Activated T-cell treated with anti-CD3 and anti-CD28 coated beads, Interleukin-2, amount 50 U/mL, for 1 hour (primary cell): ENCODE data around the gene WARS2.

Experiments used
- DNase-seq: peaks from one replicate; pipeline ENCODE4 v3.0.0-alpha.2; 2020

WARS2 gene

DNA sequence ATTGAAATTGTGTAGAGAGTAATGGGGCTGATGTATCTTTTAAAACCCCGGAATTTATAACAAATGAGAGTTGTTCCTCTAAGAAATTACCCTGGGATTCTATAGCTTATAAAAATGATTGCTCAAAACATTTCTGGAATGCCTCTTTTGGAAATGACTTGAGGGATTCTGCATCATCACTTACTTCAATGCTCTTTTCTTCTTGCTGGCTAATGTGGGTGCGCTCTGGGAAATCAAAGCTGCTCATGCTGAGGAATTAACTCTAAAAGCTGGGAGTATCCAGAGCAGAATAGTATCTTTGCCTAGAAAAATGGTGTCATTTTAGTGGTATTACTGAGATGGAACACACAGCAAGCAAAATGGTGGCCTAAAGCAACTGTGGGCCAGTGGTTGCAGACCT lies 129.3 kb downstream of the WARS2 start:
- no peak for DNase-seq

DNA sequence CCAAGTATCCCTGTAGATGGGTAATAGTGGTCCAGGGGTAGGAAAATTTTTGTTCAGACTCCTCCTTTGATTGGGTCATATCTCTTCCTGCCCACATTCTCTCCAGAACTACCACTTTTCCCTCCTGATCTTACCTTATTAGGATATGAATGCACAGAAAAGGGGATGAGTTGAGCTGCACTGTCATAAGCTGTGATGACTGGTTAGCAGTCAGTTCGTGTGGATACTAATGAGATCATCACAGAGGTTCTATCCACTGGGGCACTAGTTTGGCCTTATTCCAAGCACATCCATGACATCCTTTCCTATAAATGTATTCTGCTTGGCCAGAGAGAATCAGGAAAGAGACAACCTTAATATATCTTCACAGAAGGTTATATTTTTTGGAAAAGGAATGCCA lies 130.3 kb downstream of the WARS2 start:
- no peak for DNase-seq

DNA sequence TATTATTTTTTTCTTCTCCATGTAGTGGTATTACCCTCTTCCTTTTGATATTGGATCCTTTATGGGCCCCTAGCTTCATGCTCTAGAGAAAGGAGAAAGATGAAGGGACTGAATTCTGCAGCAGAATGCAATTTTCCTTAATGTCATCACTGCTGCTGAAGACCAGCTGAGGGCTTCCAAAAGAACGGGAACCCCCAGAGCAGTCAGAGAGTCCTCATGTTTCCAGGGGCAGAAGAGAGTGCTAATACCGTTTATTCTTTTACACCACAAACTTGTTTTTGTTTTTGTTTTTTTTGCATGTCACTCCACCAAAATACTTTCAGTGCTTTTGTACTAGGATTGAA lies 131.2 kb downstream of the WARS2 start:
- DNase-seq: no peak

DNA sequence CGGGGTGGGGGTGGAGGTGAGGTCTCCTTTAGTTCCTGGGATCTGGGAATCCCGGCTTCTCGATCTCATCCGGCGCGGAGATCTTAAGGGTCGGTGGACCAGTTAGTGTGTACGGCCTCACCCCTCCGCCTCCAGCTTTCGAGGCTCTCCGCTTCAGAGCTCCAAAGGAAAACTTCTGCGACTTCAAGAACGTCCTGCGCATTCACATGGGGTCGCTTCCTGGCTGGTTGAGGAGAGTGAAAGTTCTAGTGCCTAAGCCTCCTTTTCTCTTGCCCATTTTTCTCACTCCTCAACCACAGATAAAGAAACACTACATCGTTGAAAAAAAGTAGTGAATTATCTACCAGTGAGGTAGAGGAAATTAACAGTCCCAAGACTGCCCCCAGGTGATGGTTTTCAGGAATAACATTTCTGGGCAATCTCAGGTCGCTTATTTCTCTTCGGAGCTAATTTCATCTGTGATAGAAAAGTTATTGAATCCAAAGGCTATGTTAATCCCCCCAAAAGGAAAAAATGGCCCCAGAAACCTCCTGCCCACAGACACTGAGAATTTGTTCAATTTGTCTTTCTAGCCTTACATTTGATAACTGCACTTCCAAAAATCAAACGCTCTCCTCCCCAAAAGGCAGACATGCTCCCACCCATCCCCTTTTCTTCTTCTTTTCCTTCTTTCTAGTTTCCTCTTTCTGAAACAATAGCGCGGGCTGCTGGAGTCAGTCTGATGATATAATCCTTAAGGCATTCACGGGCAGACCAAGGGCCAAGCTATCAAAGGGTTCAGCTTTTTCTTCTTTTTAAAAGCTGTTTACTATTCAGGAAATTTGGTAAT lies 131.8 kb downstream of the WARS2 start:
- no peak for DNase-seq

DNA sequence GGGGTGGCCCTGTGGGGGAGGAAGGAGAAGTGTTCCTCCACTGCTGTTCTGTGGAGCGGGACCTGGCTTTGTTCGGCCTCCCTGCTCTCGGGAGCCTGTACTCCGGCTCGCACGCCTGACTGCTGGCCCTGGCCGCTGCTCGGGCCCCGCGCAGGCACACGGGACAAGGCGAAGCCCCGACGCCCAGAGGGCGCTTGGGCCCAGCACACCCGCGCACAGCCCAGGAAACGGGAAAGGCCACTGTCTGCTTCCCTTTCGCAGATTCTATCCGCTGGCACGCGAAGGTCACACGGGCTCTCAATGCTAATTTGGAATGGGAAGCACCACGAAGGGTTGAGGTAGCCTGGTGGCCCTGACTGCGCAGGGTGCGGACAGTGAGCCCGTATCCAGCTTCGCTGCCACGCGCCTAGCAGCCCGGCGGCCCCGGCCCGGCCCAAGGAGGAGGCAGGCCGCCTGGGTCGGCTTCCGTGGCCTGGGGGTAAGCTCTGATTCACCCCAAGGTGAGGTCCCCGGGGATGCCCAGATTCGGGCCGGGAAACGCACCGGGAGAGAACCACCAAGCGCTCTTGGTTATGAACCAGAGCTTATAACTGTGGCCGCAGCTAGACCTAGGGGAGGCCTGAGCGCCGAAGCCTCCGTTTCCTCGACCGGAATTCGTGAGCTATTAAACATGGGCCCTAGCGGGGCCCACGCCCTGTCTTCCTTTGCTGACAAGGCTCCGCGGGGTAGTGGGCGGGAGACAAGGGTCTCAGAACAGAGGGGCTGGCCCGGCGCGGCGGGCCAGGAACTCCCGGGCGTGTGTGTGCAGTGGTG lies 132.6 kb downstream of the WARS2 start:
- no peak for DNase-seq

DNA sequence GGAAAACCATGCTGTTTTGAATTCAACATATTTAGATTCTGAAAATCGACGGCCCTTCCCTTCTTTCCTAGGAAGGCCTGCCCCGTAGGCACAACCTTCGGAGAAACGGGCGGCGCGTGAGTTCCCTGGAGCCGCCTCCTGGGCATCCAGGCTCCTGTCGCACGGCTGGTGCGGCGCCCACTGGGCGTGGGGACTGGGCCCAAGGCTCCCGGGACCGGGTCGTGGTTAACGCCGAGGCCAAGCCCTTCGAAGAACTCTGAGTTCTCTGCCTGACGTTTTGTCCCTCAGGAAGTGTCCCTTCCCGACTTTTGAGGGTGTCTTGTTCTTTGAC lies 133.1 kb downstream of the WARS2 start:
- DNase-seq: no peak

GRCh38 chr1:119006406-119007279 lies 133.8 kb downstream of the WARS2 start:
- DNase-seq: no peak

DNA sequence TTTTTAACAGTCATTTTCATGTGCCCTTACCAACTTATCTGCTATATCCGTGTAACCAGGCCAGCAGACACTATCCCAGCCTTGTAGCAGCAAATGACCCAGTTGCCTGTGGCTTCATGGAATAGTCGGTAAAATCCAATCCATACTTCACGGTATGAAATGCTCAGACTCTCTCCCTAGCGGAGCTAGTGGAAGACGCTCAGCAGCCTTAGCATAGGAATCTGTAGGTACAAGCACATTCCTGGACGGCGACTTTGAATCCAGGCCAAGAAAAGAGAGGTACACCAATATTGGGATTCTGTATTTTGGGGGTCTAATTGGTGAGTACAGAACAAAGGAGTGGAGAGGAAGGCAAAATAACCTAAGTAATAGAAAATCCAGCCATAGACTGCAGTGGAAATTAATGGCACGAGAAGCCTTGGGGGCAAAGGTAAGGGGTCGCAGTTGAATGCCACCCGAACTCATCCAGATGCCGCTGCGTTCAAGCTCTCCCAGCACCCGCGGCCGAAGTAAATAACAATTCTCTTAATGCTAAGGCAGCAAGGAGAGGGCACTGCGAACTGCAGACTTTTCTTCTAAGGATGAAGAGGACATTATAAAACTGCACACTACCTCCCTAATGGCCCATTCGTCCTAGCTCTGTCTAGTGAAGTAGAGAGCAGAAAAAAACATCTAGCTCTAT lies 134.6 kb downstream of the WARS2 start:
- DNase-seq: no peak

GRCh38 chr1:119004781-119005180 lies 135.7 kb downstream of the WARS2 start:
- no peak for DNase-seq

DNA sequence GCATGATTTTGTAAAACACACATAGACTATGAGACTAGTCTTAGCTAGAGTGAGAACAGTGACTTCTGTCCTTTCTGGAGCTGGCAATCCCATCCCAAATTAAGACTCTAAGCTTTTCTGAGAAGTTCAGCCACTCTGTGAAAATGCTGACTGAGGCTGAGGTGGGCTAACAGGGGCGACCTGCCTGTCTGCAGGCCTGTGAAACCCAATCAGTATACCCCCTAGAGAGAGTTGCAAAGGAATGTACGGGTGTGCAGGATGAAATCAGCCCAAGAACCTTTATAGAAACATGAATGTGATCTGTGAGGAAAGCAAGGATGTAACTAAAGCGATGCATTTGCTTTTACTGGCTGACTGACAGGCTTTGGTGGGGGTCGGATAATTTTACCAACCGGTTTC lies 136.3 kb downstream of the WARS2 start:
- DNase-seq: no peak

- DNase-seq: no peak
Measured at GRCh38 chr1:119003413-119004128, 136.9 kb downstream of the WARS2 start.

GRCh38 chr1:119002028-119002686 lies 138.3 kb downstream of the WARS2 start:
- DNase-seq: no peak

DNA sequence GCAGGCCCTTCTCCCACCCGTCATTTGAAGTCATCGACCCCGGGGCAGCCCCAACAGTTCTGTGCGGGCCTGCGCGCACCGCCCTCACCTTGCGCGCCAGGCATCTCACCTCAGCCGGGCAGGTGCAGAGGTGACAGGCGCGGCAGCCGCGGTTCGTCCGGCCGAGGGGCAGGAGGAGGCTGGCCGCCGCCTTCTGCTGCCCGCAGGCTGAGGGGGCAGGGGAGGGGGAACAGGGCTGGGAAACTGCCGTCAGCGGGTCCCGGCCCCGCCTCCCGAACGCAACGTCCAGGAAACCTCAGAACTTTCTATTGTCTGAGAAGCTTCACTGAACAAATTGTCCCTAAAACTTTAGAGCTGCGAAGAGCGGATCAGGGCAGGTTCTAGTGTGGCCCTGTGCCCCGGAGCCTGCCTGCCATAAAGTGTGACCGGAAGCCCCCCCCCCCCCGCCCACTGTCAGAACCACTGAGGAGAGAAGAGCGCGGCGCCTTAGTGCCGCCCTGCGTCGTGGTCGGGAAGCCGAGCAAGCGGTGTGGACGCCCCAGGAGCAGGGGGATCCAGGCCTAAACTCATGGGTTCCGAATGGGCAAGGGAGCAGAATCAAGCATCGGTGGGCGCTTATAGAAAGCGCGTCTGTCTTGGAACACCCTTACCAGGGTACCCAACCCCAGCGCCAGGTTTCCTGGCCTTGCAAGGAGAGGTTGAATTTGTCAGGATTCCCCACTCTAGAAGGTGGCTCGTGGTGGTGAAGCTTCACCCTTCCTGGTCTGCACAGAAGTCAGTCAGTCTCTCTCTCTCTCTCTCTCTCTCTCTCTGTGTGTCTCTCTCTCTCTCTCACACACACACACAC lies 139.0 kb downstream of the WARS2 start:
- no peak for DNase-seq

- DNase-seq: no peak
Measured at GRCh38 chr1:119000371-119001180, 139.9 kb downstream of the WARS2 start.

GRCh38 chr1:118999348-119000071 lies 140.9 kb downstream of the WARS2 start:
- DNase-seq: no peak

- no peak for DNase-seq
Measured at GRCh38 chr1:118998171-118998570, 142.3 kb downstream of the WARS2 start.

DNA sequence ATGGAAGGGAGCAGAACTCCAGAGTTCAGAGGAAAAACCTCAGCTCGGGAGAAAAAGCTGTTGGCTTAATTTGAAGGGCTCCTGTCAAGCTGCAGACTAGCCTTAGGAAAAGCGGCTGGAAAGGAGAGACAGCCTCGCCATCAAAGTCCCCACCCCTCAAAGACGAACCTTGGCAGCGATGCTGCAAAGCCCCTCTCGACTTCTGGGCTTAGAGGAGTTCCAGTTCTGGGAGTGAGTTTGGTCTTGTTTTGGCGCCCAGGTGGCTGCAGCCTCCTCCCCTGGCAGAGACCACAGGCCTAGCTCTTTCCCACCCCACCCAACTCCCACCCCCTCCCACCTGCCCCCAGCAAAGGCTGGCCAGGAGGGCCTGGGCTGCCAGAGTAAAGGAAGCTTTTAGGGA lies 143.2 kb downstream of the WARS2 start:
- DNase-seq: no peak

- DNase-seq: no peak
Measured at GRCh38 chr1:118995312-118996016, 145.0 kb downstream of the WARS2 start.

- DNase-seq: no peak
Measured at GRCh38 chr1:118993700-118994026, 146.8 kb downstream of the WARS2 start.
